Left lung (tissue), 10 donors: Measurements from ENCODE around the gene POU3F3. TPM values are rescaled to one million over a fixed set of nuclear protein-coding genes. Genes with fewer than 3 reads are reported as not detected.

Experiments
- ATAC-seq: fragments of 200-7000 bp; cut with Tn5 transposase; one replicate; pipeline ENCODE4 v1.9.1; 2020; ENCODE audit warnings: moderate library complexity
- DNase-seq, 4 donors: peaks; one replicate each; pipeline ENCODE4 v3.0.0-alpha.2; 2013 to 2020
- H3K27ac ChIP-seq, 2 donors: fragments of 200-600 bp; sonication (generic) in 1 of 2; one replicate each; pipeline versions ENCODE4 v1.5.0 to v1.8.0; 2020 to 2021
- H3K27me3 ChIP-seq, 2 donors: fragments of 200-600 bp; sonication (generic) in 1 of 2; one replicate each; pipeline versions ENCODE4 v1.5.0 to v1.8.0; 2020 to 2021
- H3K36me3 ChIP-seq, 2 donors: fragments of 200-600 bp; sonication (generic) in 1 of 2; one replicate each; pipeline versions ENCODE4 v1.5.0 to v1.8.0; 2020 to 2021
- H3K4me1 ChIP-seq, 2 donors: fragments of 200-600 bp; one replicate each; pipeline ENCODE4 v1.8.0; 2021
- H3K4me3 ChIP-seq, 2 donors: fragments of 200-600 bp; sonication (generic) in 1 of 2; one replicate each; pipeline versions ENCODE4 v1.5.0 to v1.8.0; 2020 to 2021; ENCODE audit warnings: mild to moderate bottlenecking in 1 of 2
- H3K9me3 ChIP-seq, 2 donors: fragments of 200-600 bp; sonication (generic) in 1 of 2; one replicate each; pipeline versions ENCODE4 v1.5.0 to v1.8.0; 2020 to 2021
- intact Hi-C, 2 donors: fragments of 100-400 bp; cut with DNase I; formaldehyde crosslinking; loops; one replicate each; pipeline versions ENCODE4 v1.11.2 to v1.14.2; 2022
- polyA plus RNA-seq, 6 donors: library from polyadenylated mRNA; unstranded; fragments of 120-200 nt; gene quantifications; one replicate each; pipeline ENCODE4 v1.2.1, GENCODE V29; 2013; ENCODE audit not compliant: insufficient read length in 6 of 6
- total RNA-seq, 2 donors: library from RNA; stranded (reverse); fragmentation: NEBNext Ultra II Directional; extraction: Animal tissue kit (Norgen Biotek cat#: 25700); gene quantifications; one replicate each; pipeline ENCODE4 v1.2.1, GENCODE V29; 2021
- TF ChIP-seq, protein P1 (sequence below), 2 donors: fragments of 200-600 bp; sonication (generic) in 1 of 2; IDR thresholded peaks; one replicate each; pipeline versions ENCODE4 v1.5.0 to v1.8.0; 2021; ENCODE audit warnings: antibody characterized with exemption in 2 of 2
- donor health status: DM: no; HTN: yes; CAD: no.
- donor health status: DM: no; HTN: no; CAD: no.

POU3F3 gene
- total and polyA plus RNA-seq, 8 donors = 0.06 to 0.82 (median 0.21) TPM; not detected in 2

GRCh38 chr2:104846786-104847585, 6.9 kb upstream of the POU3F3 start:
- intact Hi-C loops = no loop called here
- H3K9me3 ChIP-seq = no peaks in the 10 kb centered on the region

DNA sequence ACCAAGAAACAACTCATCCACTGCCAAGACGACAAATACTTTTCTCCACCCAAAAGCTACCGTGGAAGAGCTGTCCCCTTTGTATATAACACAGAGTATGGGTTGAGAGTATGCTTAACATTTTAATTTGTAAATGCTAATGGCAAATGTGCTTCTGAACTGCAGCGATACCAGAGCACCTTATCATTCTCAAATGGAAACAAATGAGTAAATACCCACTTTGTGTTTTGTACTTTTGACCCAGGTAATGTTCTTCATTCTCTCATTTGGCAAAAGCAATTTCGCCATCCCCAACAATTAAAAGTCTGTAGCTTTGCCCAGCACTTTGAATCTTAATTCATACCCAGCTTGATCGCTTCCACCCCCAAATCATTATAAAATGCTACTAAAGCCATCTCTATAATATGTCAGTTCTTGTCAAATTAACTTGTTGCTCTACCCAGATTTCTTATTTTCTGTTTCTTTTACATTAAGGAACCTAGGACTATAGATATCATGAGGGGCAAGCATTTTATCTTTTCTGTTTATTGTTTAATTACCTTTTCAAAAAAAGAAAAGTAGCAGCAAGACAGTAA, 6.2 kb upstream of the POU3F3 start:
- Histone ChIP-seq H3K9me3 (no peaks in the 10 kb centered on the region), H3K4me1 (peaks cover 0 to 40% of the 10 kb centered on the region in 2 donors), H3K27me3 (peaks cover 95 to 100% of the 10 kb centered on the region in 2 donors), H3K36me3 (no peaks in the 10 kb centered on the region), H3K4me3 (no peak overlapping the region), H3K27ac (no peak overlapping the region)
- DNase-seq = no peak
- intact Hi-C loops = no loop called here
- ATAC-seq = no peak
- TF ChIP-seq, protein P1, sequence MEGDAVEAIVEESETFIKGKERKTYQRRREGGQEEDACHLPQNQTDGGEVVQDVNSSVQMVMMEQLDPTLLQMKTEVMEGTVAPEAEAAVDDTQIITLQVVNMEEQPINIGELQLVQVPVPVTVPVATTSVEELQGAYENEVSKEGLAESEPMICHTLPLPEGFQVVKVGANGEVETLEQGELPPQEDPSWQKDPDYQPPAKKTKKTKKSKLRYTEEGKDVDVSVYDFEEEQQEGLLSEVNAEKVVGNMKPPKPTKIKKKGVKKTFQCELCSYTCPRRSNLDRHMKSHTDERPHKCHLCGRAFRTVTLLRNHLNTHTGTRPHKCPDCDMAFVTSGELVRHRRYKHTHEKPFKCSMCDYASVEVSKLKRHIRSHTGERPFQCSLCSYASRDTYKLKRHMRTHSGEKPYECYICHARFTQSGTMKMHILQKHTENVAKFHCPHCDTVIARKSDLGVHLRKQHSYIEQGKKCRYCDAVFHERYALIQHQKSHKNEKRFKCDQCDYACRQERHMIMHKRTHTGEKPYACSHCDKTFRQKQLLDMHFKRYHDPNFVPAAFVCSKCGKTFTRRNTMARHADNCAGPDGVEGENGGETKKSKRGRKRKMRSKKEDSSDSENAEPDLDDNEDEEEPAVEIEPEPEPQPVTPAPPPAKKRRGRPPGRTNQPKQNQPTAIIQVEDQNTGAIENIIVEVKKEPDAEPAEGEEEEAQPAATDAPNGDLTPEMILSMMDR (IDR thresholded peaks at IDR 0.05) = no peak

More at GRCh38 chr2:104846786-104847585, 6.9 kb upstream of the POU3F3 start:
- TF ChIP-seq, protein P1 (IDR thresholded peaks at IDR 0.05) = no peak
- Histone ChIP-seq H3K27ac (no peak overlapping the region), H3K4me3 (no peak overlapping the region), H3K27me3 (peaks cover 96 to 100% of the 10 kb centered on the region in 2 donors), H3K36me3 (no peaks in the 10 kb centered on the region), H3K4me1 (peaks cover 0 to 39% of the 10 kb centered on the region in 2 donors)
- ATAC-seq (no peak), DNase-seq (no peak)

- Histone ChIP-seq H3K4me3 (no peak overlapping the region), H3K27ac (no peak overlapping the region), H3K4me1 (peaks cover 5 to 38% of the 10 kb centered on the region in 2 donors), H3K27me3 (peaks cover 93 to 100% of the 10 kb centered on the region in 2 donors), H3K9me3 (no peaks in the 10 kb centered on the region), H3K36me3 (no peaks in the 10 kb centered on the region)
- ATAC-seq (no peak), DNase-seq (no peak)
- TF ChIP-seq, protein P1 (IDR thresholded peaks at IDR 0.05) = no peak
- intact Hi-C loops = no loop called here
Measured at GRCh38 chr2:104848526-104848925, 5.4 kb upstream of the POU3F3 start.

- intact Hi-C loops = no loop called here
- Histone ChIP-seq H3K27ac (no peak overlapping the region), H3K27me3 (peaks cover 93 to 100% of the 10 kb centered on the region in 2 donors), H3K9me3 (no peaks in the 10 kb centered on the region), H3K4me1 (peaks cover 5 to 38% of the 10 kb centered on the region in 2 donors), H3K4me3 (no peak overlapping the region), H3K36me3 (no peaks in the 10 kb centered on the region)
- DNase-seq = no peak
- ATAC-seq = no peak
- TF ChIP-seq, protein P1 (IDR thresholded peaks at IDR 0.05) = no peak
Measured at GRCh38 chr2:104849101-104849500, 4.8 kb upstream of the POU3F3 start.

DNA sequence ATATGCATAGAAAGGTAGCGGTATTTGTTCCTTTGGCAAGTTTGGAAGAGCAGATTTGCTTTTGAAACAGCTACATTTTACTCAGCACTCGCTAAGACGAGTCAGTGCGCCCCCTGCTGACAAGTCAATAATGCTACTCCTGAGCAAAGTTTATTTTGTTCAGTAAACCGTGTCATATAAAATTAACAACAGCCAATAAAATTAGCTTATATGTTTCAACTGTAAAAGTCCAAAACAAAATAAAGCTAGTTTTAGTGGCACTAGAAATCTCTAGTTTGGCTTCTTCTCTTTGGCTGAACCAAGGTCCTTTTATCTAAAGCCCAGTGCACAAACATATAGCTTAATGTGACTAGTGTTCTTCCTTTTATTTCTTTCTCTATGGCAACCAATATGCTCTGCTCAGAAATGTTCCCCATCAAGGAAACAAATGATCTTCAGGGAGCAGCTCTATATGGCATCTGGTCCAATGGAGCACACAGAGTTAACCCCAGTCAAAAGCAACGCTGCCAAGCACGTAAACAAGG, 4.2 kb upstream of the POU3F3 start:
- ATAC-seq = peak; percentile 69

More for the DNA sequence above, 4.2 kb upstream of the POU3F3 start:
- Histone ChIP-seq H3K4me1 (peaks cover 5 to 39% of the 10 kb centered on the region in 2 donors), H3K9me3 (no peaks in the 10 kb centered on the region), H3K27me3 (peaks cover 93 to 100% of the 10 kb centered on the region in 2 donors), H3K36me3 (no peaks in the 10 kb centered on the region), H3K4me3 (no peak overlapping the region), H3K27ac (no peak overlapping the region)
- DNase-seq = peak in 3 of 4 donors; percentile 49 to 81 (median 60)
- intact Hi-C loops = no loop called here
- TF ChIP-seq, protein P1 (IDR thresholded peaks at IDR 0.05) = peak; percentile 55 to 78
